Liver (tissue), 9 donors: ENCODE data around the gene CYP11A1. TPM values are rescaled to one million over a fixed set of nuclear protein-coding genes. Genes with fewer than 3 reads are reported as not detected.
"Not testable (repeated sequence)": the region's sequence is repeated elsewhere in the genome, so short reads cannot be mapped to it uniquely, and the experiment has no call there.

Experiments
- DNase-seq: peaks from one replicate; pipeline ENCODE4 v3.0.0-alpha.2; 2017; ENCODE audit warnings: low spot score
- H3K27ac ChIP-seq, 2 donors: one replicate each; pipeline ENCODE4 v1.7.0; 2013; ENCODE audit warnings: inconsistent platforms in 2 of 2, low read length in 2 of 2, control low read depth in 1 of 2, low read depth in 1 of 2, mild to moderate bottlenecking in 1 of 2
- H3K27me3 ChIP-seq, 4 donors: one replicate each; pipeline versions ENCODE4 v1.6.1 to v1.7.0; 2013; ENCODE audit warnings: low read length in 3 of 4, inconsistent platforms in 1 of 4, mild to moderate bottlenecking in 1 of 4, moderate library complexity in 1 of 4; ENCODE audit not compliant: control insufficient read depth in 4 of 4, insufficient read depth in 4 of 4
- H3K36me3 ChIP-seq, 4 donors: one replicate each; pipeline versions ENCODE4 v1.6.1 to v1.7.0; 2013; ENCODE audit warnings: low read length in 3 of 4, mild to moderate bottlenecking in 3 of 4, low read depth in 1 of 4, moderate library complexity in 1 of 4; ENCODE audit not compliant: control insufficient read depth in 4 of 4, insufficient read depth in 3 of 4
- H3K4me1 ChIP-seq, 4 donors: one replicate each; pipeline versions ENCODE4 v1.6.1 to v1.7.0; 2013; ENCODE audit warnings: low read length in 3 of 4, mild to moderate bottlenecking in 3 of 4, moderate library complexity in 1 of 4; ENCODE audit not compliant: control insufficient read depth in 4 of 4, insufficient read depth in 4 of 4
- H3K4me3 ChIP-seq, 3 donors: one replicate each; pipeline versions ENCODE4 v1.6.1 to v1.7.0; 2013; ENCODE audit warnings: low read length in 3 of 3, control low read depth in 1 of 3, low read depth in 1 of 3, mild to moderate bottlenecking in 1 of 3
- H3K9ac ChIP-seq, 2 donors: one replicate each; pipeline ENCODE4 v1.7.0; 2013; ENCODE audit warnings: low read length in 2 of 2, mild to moderate bottlenecking in 2 of 2, moderate library complexity in 2 of 2, control low read depth in 1 of 2, low read depth in 1 of 2
- H3K9me3 ChIP-seq, 4 donors: one replicate each; pipeline versions ENCODE4 v1.6.1 to v1.7.0; 2013; ENCODE audit warnings: low read length in 3 of 4; ENCODE audit not compliant: control insufficient read depth in 4 of 4
- ATF3 ChIP-seq: IDR thresholded peaks from 2 replicates; pipeline ENCODE4 v1.6.1; 2016; ENCODE audit warnings: antibody characterized with exemption
- CTCF ChIP-seq: fragments of 150-350 bp; IDR thresholded peaks from 2 replicates; pipeline ENCODE4 v1.5.1; 2017; ENCODE audit warnings: improper control_type of control experiment, low read depth, low read length; ENCODE audit not compliant: missing input control
- EGR1 ChIP-seq, 2 donors: IDR thresholded peaks; 2 replicates each; pipeline ENCODE4 v1.6.1; 2016 to 2018; ENCODE audit warnings: antibody characterized with exemption in 2 of 2, low read depth in 2 of 2
- FOXA1 ChIP-seq: IDR thresholded peaks from 2 replicates; pipeline ENCODE4 v1.6.1; 2016; ENCODE audit warnings: antibody characterized with exemption
- FOXA2 ChIP-seq: IDR thresholded peaks from 2 replicates; pipeline ENCODE4 v1.6.1; 2016; ENCODE audit warnings: antibody characterized with exemption
- GABPA ChIP-seq, 2 donors: IDR thresholded peaks in 1 of 2; conservative IDR thresholded peaks in 1 of 2; 2 replicates each; pipeline ENCODE4 v1.6.1; 2016; ENCODE audit warnings: antibody characterized with exemption in 2 of 2, mild to moderate bottlenecking in 1 of 2, moderate library complexity in 1 of 2
- HNF4G ChIP-seq: IDR thresholded peaks from 2 replicates; pipeline ENCODE4 v1.6.1; 2016; ENCODE audit warnings: antibody characterized with exemption
- JUND ChIP-seq, 2 donors: IDR thresholded peaks; 2 replicates each; pipeline ENCODE4 v1.6.1; 2016; ENCODE audit warnings: antibody characterized with exemption in 2 of 2
- MAX ChIP-seq: IDR thresholded peaks from 2 replicates; pipeline ENCODE4 v1.6.1; 2016; ENCODE audit warnings: antibody characterized with exemption
- NR2F2 ChIP-seq: IDR thresholded peaks from 2 replicates; pipeline ENCODE4 v1.6.1; 2016; ENCODE audit warnings: antibody characterized with exemption
- RAD21 ChIP-seq, 2 donors: IDR thresholded peaks; 2 replicates each; pipeline ENCODE4 v1.6.1; 2016; ENCODE audit warnings: antibody characterized with exemption in 2 of 2, mild to moderate bottlenecking in 2 of 2
- REST ChIP-seq: IDR thresholded peaks from 2 replicates; pipeline ENCODE4 v1.6.1; 2016; ENCODE audit warnings: antibody characterized with exemption, mild to moderate bottlenecking
- RXRA ChIP-seq, 2 donors: IDR thresholded peaks; 2 replicates each; pipeline ENCODE4 v1.6.1; 2017 to 2018; ENCODE audit warnings: antibody characterized with exemption in 2 of 2, mild to moderate bottlenecking in 1 of 2
- TAF1 ChIP-seq: conservative IDR thresholded peaks from 2 replicates; pipeline ENCODE4 v1.6.1; 2016; ENCODE audit warnings: antibody characterized with exemption, mild to moderate bottlenecking
- ZBTB33 ChIP-seq: IDR thresholded peaks from 2 replicates; pipeline ENCODE4 v1.6.1; 2016; ENCODE audit warnings: antibody characterized with exemption
- WGBS: extraction: QIAGEN DNeasy Blood & Tissue Kit; methylation state at CpG from one replicate; pipeline ENCODE4 v1.1.7; 2013; 5-methylcytosine and 5-hydroxymethylcytosine counted together
- polyA plus RNA-seq, 2 donors: library from polyadenylated mRNA; stranded (reverse) in 1 of 2; unstranded in 1 of 2; fragments of 200-250 nt in 1 of 2; fragments of >200 nt in 1 of 2; fragmentation: Nextera tagmentation in 1 of 2; extraction: Ambion mirVana in 1 of 2; gene quantifications; one replicate each; pipeline versions ENCODE4 v1.2.1 to v1.2.3, GENCODE V29; 2013 to 2015
- total RNA-seq, 2 donors: library from RNA; depleted of rRNA; stranded (reverse); fragments of >200 nt; gene quantifications; one replicate each; pipeline ENCODE4 v1.2.3, GENCODE V29; 2014
- donor health status: healthy.
- donor health status: healthy.
- donor health status: healthy.
- donor health status: healthy.
- donor health status: healthy.

Gene CYP11A1
- total and polyA plus RNA-seq, 4 donors = 0.47 to 2.3 (median 1.9) TPM

GRCh38 chr15:74356050-74356449 lies 11.4 kb downstream of the CYP11A1 start:
- H3K9me3 ChIP-seq, DNase-seq, H3K9ac ChIP-seq, H3K4me3 ChIP-seq, H3K27ac ChIP-seq, H3K27me3 ChIP-seq, H3K4me1 ChIP-seq, H3K36me3 ChIP-seq: not testable (repeated sequence)
- 92% methylated on average over 6 of the region's 6 CpGs for WGBS

- not testable (repeated sequence) for H3K27ac ChIP-seq, H3K4me1 ChIP-seq, H3K9me3 ChIP-seq, H3K4me3 ChIP-seq, H3K36me3 ChIP-seq, H3K27me3 ChIP-seq, H3K9ac ChIP-seq, DNase-seq
- WGBS = 87% methylated on average over 2 of the region's 2 CpGs
These were observed 13.5 kb downstream of the CYP11A1 start for GRCh38 chr15:74353992-74354391.

GRCh38 chr15:74352393-74352910 lies 15.0 kb downstream of the CYP11A1 start:
- WGBS = 89% methylated on average over 3 of the region's 3 CpGs
- TF ChIP-seq ZBTB33 (no peak), RAD21 (IDR thresholded peaks at IDR 0.05) (no peak), TAF1 (no peak), FOXA2 (no peak), RXRA (IDR thresholded peaks at IDR 0.05) (no peak), GABPA (IDR thresholded peaks at IDR 0.05 in 1 of 2, conservative IDR thresholded peaks at IDR 0.05 in 1 of 2) (no peak), FOXA1 (no peak), NR2F2 (no peak), EGR1 (IDR thresholded peaks at IDR 0.05; ENCODE audit: low read depth in 2 of 2) (no peak), ATF3 (no peak), REST (no peak), CTCF (no peak), JUND (IDR thresholded peaks at IDR 0.05) (no peak), HNF4G (no peak), MAX (no peak)
- H3K9me3 ChIP-seq = no peaks in the 10 kb centered on the region
- no peak overlapping the region for H3K27ac ChIP-seq
- no peak overlapping the region for H3K4me3 ChIP-seq
- H3K4me1 ChIP-seq = no peaks in the 10 kb centered on the region
- H3K9ac ChIP-seq = no peak overlapping the region
- no peaks in the 10 kb centered on the region for H3K36me3 ChIP-seq
- H3K27me3 ChIP-seq = no peaks in the 10 kb centered on the region
- no peak for DNase-seq
